Stomach (tissue), 9 donors: ENCODE measurements around the gene ACOXL. TPM values are rescaled to one million over a fixed set of nuclear protein-coding genes. Genes with fewer than 3 reads are reported as not detected.

Source experiments
- DNase-seq, 2 donors: peaks; one replicate each; pipeline versions ENCODE4 v3.0.0 to v3.0.0-alpha.2; 2013 to 2019
- H3K27ac ChIP-seq, 5 donors: fragments of 200-600 bp in 4 of 5; sonication (generic) in 4 of 5; one replicate each; pipeline ENCODE4 v1.5.1; 2013 to 2019; ENCODE audit warnings: mild to moderate bottlenecking in 1 of 5, moderate library complexity in 1 of 5
- H3K27me3 ChIP-seq, 3 donors: fragments of 200-600 bp; sonication (generic); one replicate each; pipeline ENCODE4 v1.5.1; 2017 to 2019; ENCODE audit warnings: mixed run types in 1 of 3
- H3K36me3 ChIP-seq, 4 donors: fragments of 200-600 bp; sonication (generic); 1 replicate in 3 of 4; 2 replicates in 1 of 4; pipeline ENCODE4 v1.5.1; 2016 to 2019
- H3K4me1 ChIP-seq, 4 donors: fragments of 200-600 bp; sonication (generic); one replicate each; pipeline ENCODE4 v1.5.1; 2016 to 2019
- H3K4me3 ChIP-seq, 4 donors: fragments of 200-600 bp; sonication (generic) in 3 of 4; one replicate each; pipeline ENCODE4 v1.5.1; 2016 to 2019; ENCODE audit warnings: mild to moderate bottlenecking in 1 of 4
- H3K9me3 ChIP-seq, 4 donors: fragments of 200-600 bp; sonication (generic); one replicate each; pipeline ENCODE4 v1.5.1; 2016 to 2019
- CTCF ChIP-seq, 7 experiments: fragments of 450-650 bp in 4 of 7; fragments of 200-600 bp in 3 of 7; sonication (generic) in 3 of 7; IDR thresholded peaks; one replicate each; pipeline ENCODE4 v1.5.1; 2016 to 2019; ENCODE audit warnings: antibody characterized with exemption in 7 of 7, control low read depth in 2 of 7, mild to moderate bottlenecking in 1 of 7
- EP300 ChIP-seq: sonication (generic); formaldehyde crosslinking; IDR thresholded peaks from one replicate; pipeline ENCODE4 v1.6.1; 2017; ENCODE audit warnings: antibody characterized with exemption
- POLR2A ChIP-seq, 4 donors: fragments of 450-650 bp; IDR thresholded peaks; one replicate each; pipeline ENCODE4 v1.6.1; 2016; ENCODE audit warnings: antibody characterized with exemption in 4 of 4, control low read depth in 2 of 4, mild to moderate bottlenecking in 1 of 4, moderate library complexity in 1 of 4
- POLR2AphosphoS5 ChIP-seq, 3 donors: sonication (generic); formaldehyde crosslinking; IDR thresholded peaks; one replicate each; pipeline ENCODE4 v1.6.1; 2016; ENCODE audit warnings: antibody characterized with exemption in 3 of 3
- WGBS, 5 donors: extraction: QIAGEN DNeasy Blood & Tissue Kit in 3 of 5; methylation state at CpG; one replicate each; pipeline versions ENCODE4 v1.1.5 to v1.1.7; 2013 to 2018; 5-methylcytosine and 5-hydroxymethylcytosine counted together
- intact Hi-C: fragments of 100-400 bp; cut with DNase I; formaldehyde crosslinking; loops from one replicate; pipeline ENCODE4 v1.15.1; 2023; ENCODE audit warnings: low total_unique reads
- polyA plus RNA-seq, 3 donors: library from polyadenylated mRNA; stranded (reverse); fragments of 200-250 nt; gene quantifications; one replicate each; pipeline ENCODE4 v1.2.3, GENCODE V29; 2013
- total RNA-seq, 5 donors: library from RNA; depleted of rRNA; stranded (reverse); fragments of >200 nt; gene quantifications; one replicate each; pipeline versions ENCODE4 v1.1.0 to v1.2.3, GENCODE V29; 2014 to 2016
- donor health status: healthy with polysubstance abuse.
- donor health status: Bipolar disorder and iron deficiency.
- donor health status: healthy.

Gene ACOXL
- total and polyA plus RNA-seq, 8 donors, result 0.10 to 1.3 (median 0.45) TPM; not detected in 3

- WGBS, 5 donors, result 81 to 91% (median 87%) methylated on average over 6 of the region's 6 CpGs
- Histone ChIP-seq H3K4me3 (no peak overlapping the region), H3K27ac (no peak overlapping the region), H3K27me3 (no peaks in the 10 kb centered on the region), H3K9me3 (peaks cover 0 to 7% (median 3%) of the 10 kb centered on the region in 4 donors), H3K36me3 (no peaks in the 10 kb centered on the region), H3K4me1 (no peaks in the 10 kb centered on the region)
- no peak for DNase-seq
- intact Hi-C loops, result no loop called here
- TF ChIP-seq POLR2AphosphoS5 (IDR thresholded peaks at IDR 0.05), result no peak
- TF ChIP-seq CTCF (IDR thresholded peaks at IDR 0.05), result no peak
- TF ChIP-seq POLR2A (IDR thresholded peaks at IDR 0.05), result no peak
Observed at GRCh38 chr2:110881908-110882307, 149.5 kb downstream of the ACOXL start.

GRCh38 chr2:110883406-110883805 lies 151.0 kb downstream of the ACOXL start:
- Histone ChIP-seq H3K27ac (no peak overlapping the region), H3K36me3 (no peaks in the 10 kb centered on the region), H3K4me1 (no peaks in the 10 kb centered on the region), H3K9me3 (peaks cover 0 to 4% (median under 1%) of the 10 kb centered on the region in 4 donors), H3K27me3 (no peaks in the 10 kb centered on the region), H3K4me3 (no peak overlapping the region)
- intact Hi-C loops, result no loop called here
- no peak for TF ChIP-seq CTCF (IDR thresholded peaks at IDR 0.05)
- TF ChIP-seq POLR2AphosphoS5 (IDR thresholded peaks at IDR 0.05), result no peak
- no peak for TF ChIP-seq POLR2A (IDR thresholded peaks at IDR 0.05)
- no peak for TF ChIP-seq EP300
- 82 to 100% (median 95%) methylated on average over 1 of the region's 1 CpG for WGBS, 5 donors
- no peak for DNase-seq

- intact Hi-C loops, result no loop called here
- 84 to 95% (median 94%) methylated on average over 4 of the region's 4 CpGs for WGBS, 5 donors
- Histone ChIP-seq H3K4me3 (no peak overlapping the region), H3K9me3 (no peaks in the 10 kb centered on the region), H3K27ac (no peak overlapping the region), H3K27me3 (no peaks in the 10 kb centered on the region), H3K36me3 (no peaks in the 10 kb centered on the region), H3K4me1 (no peaks in the 10 kb centered on the region)
- no peak for DNase-seq
- no peak for TF ChIP-seq EP300
- no peak for TF ChIP-seq POLR2A (IDR thresholded peaks at IDR 0.05)
- no peak for TF ChIP-seq CTCF (IDR thresholded peaks at IDR 0.05)
- TF ChIP-seq POLR2AphosphoS5 (IDR thresholded peaks at IDR 0.05), result no peak
Observed at GRCh38 chr2:110885256-110885655, 152.9 kb downstream of the ACOXL start.

- Histone ChIP-seq H3K9me3 (no peaks in the 10 kb centered on the region), H3K27me3 (no peaks in the 10 kb centered on the region), H3K36me3 (no peaks in the 10 kb centered on the region), H3K4me3 (no peak overlapping the region), H3K27ac (no peak overlapping the region), H3K4me1 (no peaks in the 10 kb centered on the region)
- TF ChIP-seq EP300, result no peak
- no peak for TF ChIP-seq CTCF (IDR thresholded peaks at IDR 0.05)
- no peak for TF ChIP-seq POLR2A (IDR thresholded peaks at IDR 0.05)
- TF ChIP-seq POLR2AphosphoS5 (IDR thresholded peaks at IDR 0.05), result no peak
- WGBS, 5 donors, result 78 to 91% (median 87%) methylated on average over 11 of the region's 11 CpGs
- DNase-seq, result no peak
- intact Hi-C loops, result no loop called here
Observed at GRCh38 chr2:110886826-110887573, 154.6 kb downstream of the ACOXL start.
